Esophagus squamous epithelium (tissue), 4 donors: ENCODE results near the gene RIOK1.

Experiments used
- POLR2A ChIP-seq, 4 donors: fragments of 450-650 bp; IDR thresholded peaks; one replicate each; pipeline ENCODE4 v1.6.1; 2017; ENCODE audit warnings: antibody characterized with exemption in 4 of 4, mild to moderate bottlenecking in 4 of 4, moderate library complexity in 3 of 4
- TF ChIP-seq, protein P1 (sequence below), 6 experiments: fragments of 450-650 bp in 4 of 6; fragments of 200-600 bp in 2 of 6; sonication (generic) in 2 of 6; IDR thresholded peaks; one replicate each; pipeline ENCODE4 v1.5.1; 2016 to 2019; ENCODE audit warnings: antibody characterized with exemption in 6 of 6, mild to moderate bottlenecking in 4 of 6, moderate library complexity in 4 of 6

DNA sequence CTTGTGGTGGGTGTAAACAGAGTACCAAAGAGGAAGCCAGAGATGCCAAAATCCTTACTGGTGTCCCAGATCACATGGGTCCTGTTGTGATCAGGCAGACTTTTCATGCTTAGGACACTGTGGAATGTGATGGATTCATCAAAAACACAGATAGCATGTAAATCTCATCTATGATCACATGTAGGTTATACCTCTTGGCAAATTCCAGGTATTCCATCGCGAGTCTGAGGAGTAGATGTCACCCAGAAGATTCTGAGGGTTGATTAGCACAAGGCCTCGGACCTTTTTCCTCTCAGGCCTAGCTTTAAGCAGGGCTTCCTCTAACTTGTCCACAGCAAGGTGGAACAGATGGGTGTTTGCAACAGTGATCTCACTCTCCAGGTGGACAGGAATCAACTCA is 48.3 kb upstream of the RIOK1 start:
- TF ChIP-seq POLR2A (IDR thresholded peaks at IDR 0.05): no peak
- TF ChIP-seq, protein P1, sequence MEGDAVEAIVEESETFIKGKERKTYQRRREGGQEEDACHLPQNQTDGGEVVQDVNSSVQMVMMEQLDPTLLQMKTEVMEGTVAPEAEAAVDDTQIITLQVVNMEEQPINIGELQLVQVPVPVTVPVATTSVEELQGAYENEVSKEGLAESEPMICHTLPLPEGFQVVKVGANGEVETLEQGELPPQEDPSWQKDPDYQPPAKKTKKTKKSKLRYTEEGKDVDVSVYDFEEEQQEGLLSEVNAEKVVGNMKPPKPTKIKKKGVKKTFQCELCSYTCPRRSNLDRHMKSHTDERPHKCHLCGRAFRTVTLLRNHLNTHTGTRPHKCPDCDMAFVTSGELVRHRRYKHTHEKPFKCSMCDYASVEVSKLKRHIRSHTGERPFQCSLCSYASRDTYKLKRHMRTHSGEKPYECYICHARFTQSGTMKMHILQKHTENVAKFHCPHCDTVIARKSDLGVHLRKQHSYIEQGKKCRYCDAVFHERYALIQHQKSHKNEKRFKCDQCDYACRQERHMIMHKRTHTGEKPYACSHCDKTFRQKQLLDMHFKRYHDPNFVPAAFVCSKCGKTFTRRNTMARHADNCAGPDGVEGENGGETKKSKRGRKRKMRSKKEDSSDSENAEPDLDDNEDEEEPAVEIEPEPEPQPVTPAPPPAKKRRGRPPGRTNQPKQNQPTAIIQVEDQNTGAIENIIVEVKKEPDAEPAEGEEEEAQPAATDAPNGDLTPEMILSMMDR (IDR thresholded peaks at IDR 0.05): no peak
